Muscle layer of colon (tissue), 2 donors: ENCODE results near the gene FGF18.
"Not testable (repeated sequence)": the region's sequence is repeated elsewhere in the genome, so short reads cannot be mapped to it uniquely, and the experiment has no call there.

Experiments used
- H3K27ac ChIP-seq: one replicate; pipeline ENCODE4 v1.7.0; 2013; ENCODE audit warnings: low read depth, mild to moderate bottlenecking, low read length, moderate library complexity
- H3K27me3 ChIP-seq, 2 donors: one replicate each; pipeline ENCODE4 v1.7.0; 2013; ENCODE audit warnings: low read length in 2 of 2, mild to moderate bottlenecking in 2 of 2; ENCODE audit not compliant: insufficient read depth in 2 of 2, control insufficient read depth in 1 of 2
- H3K36me3 ChIP-seq: one replicate; pipeline ENCODE4 v1.7.0; 2013; ENCODE audit warnings: mild to moderate bottlenecking, low read length; ENCODE audit not compliant: insufficient read depth
- H3K4me1 ChIP-seq: one replicate; pipeline ENCODE4 v1.7.0; 2013; ENCODE audit warnings: mild to moderate bottlenecking, low read length; ENCODE audit not compliant: insufficient read depth
- H3K4me3 ChIP-seq, 2 donors: one replicate each; pipeline ENCODE4 v1.7.0; 2013; ENCODE audit warnings: low read length in 2 of 2, low read depth in 1 of 2, mild to moderate bottlenecking in 1 of 2, moderate library complexity in 1 of 2
- H3K9ac ChIP-seq: one replicate; pipeline ENCODE4 v1.7.0; 2013; ENCODE audit warnings: low read length
- H3K9me3 ChIP-seq: one replicate; pipeline ENCODE4 v1.7.0; 2013; ENCODE audit warnings: mild to moderate bottlenecking, low read length
- donor health status: abdominal sarcoma.
- donor health status: Adenocarcinoma of cecum.

The FGF18 gene

GRCh38 chr5:171418982-171419687 lies at the start of gene FGF18:
Gene FGF18 (plus strand): TSS chr5:171419647. CDS start chr5:171420200, 553 bp downstream.
- H3K4me1 ChIP-seq: peaks cover 22% of the 10 kb centered on the region
- H3K9ac ChIP-seq: no peak within 1 kb of the TSS
- no peaks in the 10 kb centered on the region for H3K36me3 ChIP-seq
- H3K27me3 ChIP-seq: peaks cover 0 to 11% of the 10 kb centered on the region in 2 donors
- H3K4me3 ChIP-seq: peak within 1 kb of the TSS; percentile 39 to 60
- H3K27ac ChIP-seq: no peak within 1 kb of the TSS
- H3K9me3 ChIP-seq: no peaks in the 10 kb centered on the region

GRCh38 chr5:171369898-171370297 lies 49.5 kb upstream of the FGF18 start:
- H3K9ac ChIP-seq: no peak overlapping the region
- no peaks in the 10 kb centered on the region for H3K27me3 ChIP-seq
- H3K9me3 ChIP-seq: no peaks in the 10 kb centered on the region
- H3K4me1 ChIP-seq: no peaks in the 10 kb centered on the region
- no peak overlapping the region for H3K27ac ChIP-seq
- H3K36me3 ChIP-seq: no peaks in the 10 kb centered on the region
- no peak overlapping the region for H3K4me3 ChIP-seq

- not testable (repeated sequence) for H3K27ac ChIP-seq, H3K4me1 ChIP-seq
These were observed 48.6 kb upstream of the FGF18 start for GRCh38 chr5:171370881-171371280.

GRCh38 chr5:171371326-171371725 lies 48.1 kb upstream of the FGF18 start:
- Histone ChIP-seq H3K27ac (no peak overlapping the region), H3K4me3 (no peak overlapping the region), H3K4me1 (no peaks in the 10 kb centered on the region), H3K9me3 (no peaks in the 10 kb centered on the region), H3K9ac (no peak overlapping the region), H3K36me3 (no peaks in the 10 kb centered on the region), H3K27me3 (no peaks in the 10 kb centered on the region)

More at GRCh38 chr5:171370881-171371280, 48.6 kb upstream of the FGF18 start:
- H3K9me3 ChIP-seq, H3K4me3 ChIP-seq, H3K27me3 ChIP-seq, H3K36me3 ChIP-seq, H3K9ac ChIP-seq: not testable (repeated sequence)

GRCh38 chr5:171379961-171380360 lies 39.5 kb upstream of the FGF18 start:
- H3K36me3 ChIP-seq: no peaks in the 10 kb centered on the region
- H3K4me3 ChIP-seq: no peak overlapping the region
- H3K4me1 ChIP-seq: no peaks in the 10 kb centered on the region
- no peak overlapping the region for H3K9ac ChIP-seq
- no peaks in the 10 kb centered on the region for H3K27me3 ChIP-seq
- H3K9me3 ChIP-seq: no peaks in the 10 kb centered on the region
- no peak overlapping the region for H3K27ac ChIP-seq

GRCh38 chr5:171384416-171384815 lies 35.0 kb upstream of the FGF18 start:
- H3K4me3 ChIP-seq, H3K9me3 ChIP-seq, H3K9ac ChIP-seq, H3K4me1 ChIP-seq, H3K36me3 ChIP-seq, H3K27me3 ChIP-seq, H3K27ac ChIP-seq: not testable (repeated sequence)

GRCh38 chr5:171384999-171385398 lies 34.4 kb upstream of the FGF18 start:
- H3K36me3 ChIP-seq, H3K9me3 ChIP-seq, H3K9ac ChIP-seq, H3K4me3 ChIP-seq, H3K27me3 ChIP-seq, H3K27ac ChIP-seq, H3K4me1 ChIP-seq: not testable (repeated sequence)

- no peaks in the 10 kb centered on the region for H3K27me3 ChIP-seq
- H3K36me3 ChIP-seq: no peaks in the 10 kb centered on the region
- H3K9ac ChIP-seq: peak overlapping the region; percentile 85
- H3K9me3 ChIP-seq: no peaks in the 10 kb centered on the region
- peak overlapping the region in 1 of 2 donors; percentile 94 for H3K4me3 ChIP-seq
- H3K27ac ChIP-seq: no peak overlapping the region
- peaks cover 13% of the 10 kb centered on the region for H3K4me1 ChIP-seq
These were observed 33.3 kb upstream of the FGF18 start for GRCh38 chr5:171386006-171386671.

- H3K36me3 ChIP-seq: peaks cover 5% of the 10 kb centered on the region
- no peaks in the 10 kb centered on the region for H3K9me3 ChIP-seq
- H3K4me3 ChIP-seq: peak overlapping the region; percentile 47 to 94
- H3K27ac ChIP-seq: peak overlapping the region; percentile 43
- H3K27me3 ChIP-seq: no peaks in the 10 kb centered on the region
- H3K9ac ChIP-seq: peak overlapping the region; percentile 85
- H3K4me1 ChIP-seq: peaks cover 13% of the 10 kb centered on the region
These were observed 32.5 kb upstream of the FGF18 start for GRCh38 chr5:171386861-171387344.

- Histone ChIP-seq H3K27ac (peak within 1 kb of the TSS; percentile 71), H3K27me3 (no peaks in the 10 kb centered on the region), H3K9me3 (no peaks in the 10 kb centered on the region)
These were observed 32.0 kb upstream of the FGF18 start, which contains the start of gene NPM1 for GRCh38 chr5:171387345-171387969. Gene NPM1 (plus strand): TSS chr5:171387849. CDS start chr5:171387949, 100 bp downstream.

GRCh38 chr5:171387970-171388815 lies 31.3 kb upstream of the FGF18 start:
- peaks cover 13% of the 10 kb centered on the region for H3K4me1 ChIP-seq
- peaks cover 18% of the 10 kb centered on the region for H3K36me3 ChIP-seq
- H3K9me3 ChIP-seq: no peaks in the 10 kb centered on the region
- peak overlapping the region; percentile 47 to 94 for H3K4me3 ChIP-seq
- no peaks in the 10 kb centered on the region for H3K27me3 ChIP-seq
- peak overlapping the region; percentile 33 for H3K9ac ChIP-seq
- H3K27ac ChIP-seq: peak overlapping the region; percentile 71

More at GRCh38 chr5:171387345-171387969, 32.0 kb upstream of the FGF18 start, which contains the start of gene NPM1:
- Histone ChIP-seq H3K9ac (peak within 1 kb of the TSS; percentile 85), H3K36me3 (peaks cover 11% of the 10 kb centered on the region), H3K4me3 (peak within 1 kb of the TSS; percentile 47 to 94), H3K4me1 (peaks cover 13% of the 10 kb centered on the region)
